Measurements from ENCODE around the gene MYO5A.

The MYO5A gene

GRCh38 chr15:52280326-52281084 is 248.2 kb downstream of the MYO5A start:
- CTCF ChIA-PET: interaction anchor here (0.5 to 0.9 kb wide), 3 partner anchors 22 to 76 kb away, joined by 3 to 4 read pairs (median 3); no protein-coding TSS in a partner anchor
- Histone ChIP-seq H3K4me3 (ENCODE audit: low read depth, low read length) (no peak overlapping the region), H3K27ac (ENCODE audit: extremely low read depth, low read depth, low read length) (no peak overlapping the region), H3K9me3 (ENCODE audit: control insufficient read depth, insufficient read depth, low read depth, low read length) (no peaks in the 10 kb centered on the region), H3K4me1 (ENCODE audit: control insufficient read depth, insufficient read depth, low read length) (no peaks in the 10 kb centered on the region), H3K36me3 (ENCODE audit: control insufficient read depth in 2 of 2, insufficient read depth in 1 of 2, low read length in 2 of 2) (peaks cover 0 to 57% of the 10 kb centered on the region in 2 experiments; a peak in 1 of 3 replicates)
- no peak for TF ChIP-seq ZBTB20 (tag by site-specific recombination; IDR thresholded peaks at IDR 0.05)
- TF ChIP-seq ZNF174 (tag by site-specific recombination; IDR thresholded peaks at IDR 0.05): no peak
- no peak for TF ChIP-seq ZNF585B (tag by site-specific recombination; IDR thresholded peaks at IDR 0.05)
- TF ChIP-seq ZNF670 (tag by site-specific recombination; IDR thresholded peaks at IDR 0.05; ENCODE audit: low read depth): no peak
- TF ChIP-seq ZNF155 (tag by site-specific recombination; IDR thresholded peaks at IDR 0.05): no peak
- TF ChIP-seq ZNF280C (tag by site-specific recombination; IDR thresholded peaks at IDR 0.05): no peak
- TF ChIP-seq SCRT2 (tag by site-specific recombination; IDR thresholded peaks at IDR 0.05): no peak
- TF ChIP-seq ZNF530 (tag by site-specific recombination; IDR thresholded peaks at IDR 0.05; ENCODE audit: low read depth): no peak
- TF ChIP-seq AEBP2 (tag by site-specific recombination; IDR thresholded peaks at IDR 0.05; ENCODE audit: borderline replicate concordance): no peak
- TF ChIP-seq ZNF202 (tag by site-specific recombination; IDR thresholded peaks at IDR 0.05; ENCODE audit: borderline replicate concordance): no peak
- no peak for TF ChIP-seq ZSCAN16 (tag by site-specific recombination; IDR thresholded peaks at IDR 0.05)
- no peak for TF ChIP-seq ZFP3 (tag by site-specific recombination; IDR thresholded peaks at IDR 0.05; ENCODE audit: low read depth)
- no peak for TF ChIP-seq KLF8 (tag by site-specific recombination; IDR thresholded peaks at IDR 0.05)
- no peak for TF ChIP-seq ZNF473 (tag by site-specific recombination; IDR thresholded peaks at IDR 0.05)
- no peak for TF ChIP-seq GFI1B (tag by site-specific recombination; IDR thresholded peaks at IDR 0.05)
- no peak for TF ChIP-seq ZNF18 (tag by site-specific recombination; IDR thresholded peaks at IDR 0.05)
- no peak for TF ChIP-seq ZNF169 (tag by site-specific recombination; IDR thresholded peaks at IDR 0.05)
- no peak for TF ChIP-seq ZNF596 (tag by site-specific recombination; IDR thresholded peaks at IDR 0.05)
- POLR2A ChIA-PET: no interaction called here

- H3K4me1 ChIP-seq (ENCODE audit: control insufficient read depth, insufficient read depth, low read length): no peaks in the 10 kb centered on the region
- no peak overlapping the region for H3K4me3 ChIP-seq (ENCODE audit: low read depth, low read length)
- H3K9me3 ChIP-seq (ENCODE audit: control insufficient read depth, insufficient read depth, low read depth, low read length): no peaks in the 10 kb centered on the region
- POLR2A ChIA-PET: interaction anchor here (0.7 kb wide), 1 partner anchor 17 kb away, joined by 3 read pairs; no protein-coding TSS in a partner anchor
- no peak overlapping the region for H3K27ac ChIP-seq (ENCODE audit: extremely low read depth, low read depth, low read length)
- CTCF ChIA-PET: no interaction called here
- H3K36me3 ChIP-seq (ENCODE audit: control insufficient read depth in 2 of 2, insufficient read depth in 1 of 2, low read length in 2 of 2): peaks cover 4 to 73% of the 10 kb centered on the region in 2 experiments; a peak in 2 of 3 replicates
- no peak for TF ChIP-seq ZNF311 (tag by site-specific recombination; IDR thresholded peaks at IDR 0.05; ENCODE audit: borderline replicate concordance)
- no peak for TF ChIP-seq ZNF785 (tag by site-specific recombination; IDR thresholded peaks at IDR 0.05)
- no peak for TF ChIP-seq SCRT1 (tag by site-specific recombination; IDR thresholded peaks at IDR 0.05; ENCODE audit: borderline replicate concordance)
- no peak for TF ChIP-seq YY1 (tag by site-specific recombination; IDR thresholded peaks at IDR 0.05)
- TF ChIP-seq ZFP69B (tag by site-specific recombination; IDR thresholded peaks at IDR 0.05): no peak
- no peak for TF ChIP-seq ZNF654 (tag by site-specific recombination; IDR thresholded peaks at IDR 0.05; ENCODE audit: low read depth)
These were observed 249.9 kb downstream of the MYO5A start for GRCh38 chr15:52278636-52279367.

All from HEK293 (cell line).